Tibial nerve (tissue), 3 donors: ENCODE measurements around the gene ZNF763.

Experiments
- CTCF ChIP-seq, 5 experiments: fragments of 200-600 bp in 3 of 5; fragments of 450-650 bp in 2 of 5; sonication (generic) in 3 of 5; IDR thresholded peaks; one replicate each; pipeline ENCODE4 v1.5.1; 2016 to 2019; ENCODE audit warnings: antibody characterized with exemption in 5 of 5, mild to moderate bottlenecking in 3 of 5, moderate library complexity in 2 of 5
- POLR2A ChIP-seq, 2 donors: fragments of 450-650 bp; IDR thresholded peaks; one replicate each; pipeline ENCODE4 v1.6.1; 2017; ENCODE audit warnings: antibody characterized with exemption in 2 of 2, mild to moderate bottlenecking in 2 of 2, moderate library complexity in 2 of 2

GRCh38 chr19:11921852-11922495, 42.9 kb upstream of the ZNF763 start:
- TF ChIP-seq POLR2A (IDR thresholded peaks at IDR 0.05) (no peak), CTCF (IDR thresholded peaks at IDR 0.05) (no peak)
